T-helper 17 cell (primary cell): Measurements from ENCODE around the gene ZNF736. TPM values are rescaled to one million over a fixed set of nuclear protein-coding genes. Genes with fewer than 3 reads are reported as not detected.
"Not testable (repeated sequence)": the region's sequence is repeated elsewhere in the genome, so short reads cannot be mapped to it uniquely, and the experiment has no call there.

Source experiments
- ATAC-seq: fragments of 150-1000 bp; cut with Tn5 transposase; 2 replicates; pipeline ENCODE4 v1.10.0; 2021; ENCODE audit warnings: mild to moderate bottlenecking, moderate library complexity
- DNase-seq, 3 donors: peaks; one replicate each; pipeline versions ENCODE4 v3.0.0 to v3.0.0-alpha.2; 2020 to 2021
- H3K9me3 ChIP-seq: one replicate; pipeline ENCODE4 v1.7.0; 2013; ENCODE audit warnings: low read length, mild to moderate bottlenecking; ENCODE audit not compliant: control insufficient read depth, poor library complexity, severe bottlenecking
- H3K27ac Mint-ChIP-seq: one replicate; pipeline ENCODE4 v1.8.0; 2022; ENCODE audit warnings: mild to moderate bottlenecking, moderate library complexity, mixed read lengths
- H3K27me3 Mint-ChIP-seq: one replicate; pipeline ENCODE4 v1.8.0; 2022; ENCODE audit warnings: mixed read lengths
- H3K36me3 Mint-ChIP-seq: one replicate; pipeline ENCODE4 v1.8.0; 2022; ENCODE audit warnings: low read depth, mixed read lengths
- H3K4me1 Mint-ChIP-seq: one replicate; pipeline ENCODE4 v1.8.0; 2022; ENCODE audit warnings: mild to moderate bottlenecking, mixed read lengths
- H3K4me3 Mint-ChIP-seq: one replicate; pipeline ENCODE4 v1.8.0; 2022; ENCODE audit warnings: mild to moderate bottlenecking, moderate library complexity, mixed read lengths
- total RNA-seq, 4 donors: library from RNA in 2 of 4; stranded (reverse) in 2 of 4; gene quantifications; one replicate each; pipeline ENCODE4 v1.2.3 and lab custom pipeline; 2022 to 2026

ZNF736 gene
- 10 to 100 TPM; 19.6 to 28.3 TPM for total RNA-seq
- 28.3 to 54.9 reads per million in 2 donors for total RNA-seq (lab: John Stamatoyannopoulos, UW)

- no peaks in the 10 kb centered on the region for H3K36me3 Mint-ChIP-seq
- peaks cover 15% of the 10 kb centered on the region for H3K4me1 Mint-ChIP-seq
- H3K27ac Mint-ChIP-seq: peak within 1 kb of the TSS; percentile 90
- H3K4me3 Mint-ChIP-seq: peak within 1 kb of the TSS; percentile 95
- peak; percentile 100 for ATAC-seq
- H3K27me3 Mint-ChIP-seq: no peaks in the 10 kb centered on the region
- no peaks in the 10 kb centered on the region for H3K9me3 ChIP-seq
- DNase-seq: peak; percentile 65 to 77 (median 73)
Observed at GRCh38 chr7:64313740-64314491, at the start of gene ZNF736. Gene ZNF736 (plus strand): TSS chr7:64313961. CDS start chr7:64314151, 190 bp downstream.

- DNase-seq (no peak), ATAC-seq (no peak)
- H3K27me3 Mint-ChIP-seq: no peaks in the 10 kb centered on the region
- H3K9me3 ChIP-seq: peaks cover 9% of the 10 kb centered on the region
- peaks cover 2% of the 10 kb centered on the region for H3K36me3 Mint-ChIP-seq
- no peaks in the 10 kb centered on the region for H3K4me1 Mint-ChIP-seq
- H3K27ac Mint-ChIP-seq: no peak overlapping the region
- no peak overlapping the region for H3K4me3 Mint-ChIP-seq
Observed at GRCh38 chr7:64266341-64266919, 47.3 kb upstream of the ZNF736 start.

- H3K9me3 ChIP-seq: no peaks in the 10 kb centered on the region
- DNase-seq (no peak), ATAC-seq (no peak)
- Mint-ChIP-seq H3K27me3 (no peaks in the 10 kb centered on the region), H3K27ac (no peak overlapping the region), H3K4me3 (no peak overlapping the region), H3K36me3 (no peaks in the 10 kb centered on the region), H3K4me1 (no peaks in the 10 kb centered on the region)
Observed at GRCh38 chr7:64277630-64278029, 36.1 kb upstream of the ZNF736 start.

- no peaks in the 10 kb centered on the region for H3K27me3 Mint-ChIP-seq
- H3K36me3 Mint-ChIP-seq: peaks cover 2% of the 10 kb centered on the region
- H3K9me3 ChIP-seq: no peaks in the 10 kb centered on the region
- H3K4me1 Mint-ChIP-seq: no peaks in the 10 kb centered on the region
- DNase-seq (no peak), ATAC-seq (no peak)
- no peak overlapping the region for H3K4me3 Mint-ChIP-seq
- no peak overlapping the region for H3K27ac Mint-ChIP-seq
Observed at GRCh38 chr7:64294701-64295420, 18.9 kb upstream of the ZNF736 start.

GRCh38 chr7:64297418-64297817 lies 16.3 kb upstream of the ZNF736 start:
- not testable (repeated sequence) for ATAC-seq, H3K36me3 Mint-ChIP-seq

GRCh38 chr7:64300641-64301405 lies 12.9 kb upstream of the ZNF736 start:
- no peaks in the 10 kb centered on the region for H3K27me3 Mint-ChIP-seq
- H3K4me1 Mint-ChIP-seq: no peaks in the 10 kb centered on the region
- H3K36me3 Mint-ChIP-seq: peaks cover 2% of the 10 kb centered on the region
- no peak overlapping the region for H3K27ac Mint-ChIP-seq
- ATAC-seq (no peak), DNase-seq (no peak)
- H3K9me3 ChIP-seq: no peaks in the 10 kb centered on the region
- no peak overlapping the region for H3K4me3 Mint-ChIP-seq

More at GRCh38 chr7:64297418-64297817, 16.3 kb upstream of the ZNF736 start:
- not testable (repeated sequence) for DNase-seq, H3K27ac Mint-ChIP-seq, H3K4me1 Mint-ChIP-seq, H3K27me3 Mint-ChIP-seq, H3K4me3 Mint-ChIP-seq, H3K9me3 ChIP-seq

- peak overlapping the region; percentile 96 for H3K4me3 Mint-ChIP-seq
- H3K36me3 Mint-ChIP-seq: no peaks in the 10 kb centered on the region
- H3K9me3 ChIP-seq: no peaks in the 10 kb centered on the region
- H3K27ac Mint-ChIP-seq: peak overlapping the region; percentile 99
- ATAC-seq: peak; percentile 99
- H3K4me1 Mint-ChIP-seq: peaks cover 13% of the 10 kb centered on the region
- H3K27me3 Mint-ChIP-seq: no peaks in the 10 kb centered on the region
- DNase-seq: peak; percentile 82 to 89 (median 89)
Observed at GRCh38 chr7:64307254-64308015, 6.3 kb upstream of the ZNF736 start.

- DNase-seq (no peak), ATAC-seq (no peak)
- Mint-ChIP-seq H3K27me3 (no peaks in the 10 kb centered on the region), H3K4me3 (peak overlapping the region; percentile 96), H3K4me1 (peaks cover 13% of the 10 kb centered on the region), H3K27ac (peak overlapping the region; percentile 99), H3K36me3 (no peaks in the 10 kb centered on the region)
- H3K9me3 ChIP-seq: no peaks in the 10 kb centered on the region
Observed at GRCh38 chr7:64308016-64308270, 5.8 kb upstream of the ZNF736 start.

- no peak overlapping the region for H3K4me3 Mint-ChIP-seq
- H3K4me1 Mint-ChIP-seq: peaks cover 22% of the 10 kb centered on the region
- no peak for ATAC-seq
- H3K9me3 ChIP-seq: no peaks in the 10 kb centered on the region
- H3K27ac Mint-ChIP-seq: no peak overlapping the region
- H3K27me3 Mint-ChIP-seq: no peaks in the 10 kb centered on the region
- DNase-seq: no peak
- no peaks in the 10 kb centered on the region for H3K36me3 Mint-ChIP-seq
Observed at GRCh38 chr7:64310426-64310825, 3.3 kb upstream of the ZNF736 start.

GRCh38 chr7:64312826-64313225 lies 935 bp upstream of the ZNF736 start:
- Mint-ChIP-seq H3K4me3 (no peak overlapping the region), H3K27me3 (no peaks in the 10 kb centered on the region), H3K27ac (peak overlapping the region; percentile 90), H3K4me1 (peaks cover 15% of the 10 kb centered on the region), H3K36me3 (no peaks in the 10 kb centered on the region)
- no peaks in the 10 kb centered on the region for H3K9me3 ChIP-seq
- DNase-seq (no peak), ATAC-seq (no peak)

GRCh38 chr7:64314566-64314965 lies 805 bp downstream of the ZNF736 start:
- peaks cover 15% of the 10 kb centered on the region for H3K4me1 Mint-ChIP-seq
- no peak for DNase-seq
- no peaks in the 10 kb centered on the region for H3K9me3 ChIP-seq
- no peak for ATAC-seq
- H3K27ac Mint-ChIP-seq: peak overlapping the region; percentile 90
- no peaks in the 10 kb centered on the region for H3K27me3 Mint-ChIP-seq
- peak overlapping the region; percentile 95 for H3K4me3 Mint-ChIP-seq
- no peaks in the 10 kb centered on the region for H3K36me3 Mint-ChIP-seq

- not testable (repeated sequence) for DNase-seq, H3K27me3 Mint-ChIP-seq, H3K36me3 Mint-ChIP-seq, H3K27ac Mint-ChIP-seq, H3K9me3 ChIP-seq, ATAC-seq
- peak overlapping the region; percentile 62 for H3K4me3 Mint-ChIP-seq
- H3K4me1 Mint-ChIP-seq: peaks cover 15% of the 10 kb centered on the region
Observed at GRCh38 chr7:64316031-64316742, 2.4 kb downstream of the ZNF736 start.
